GM23338 (cell line): ENCODE measurements around the gene ZNF385B. TPM values are rescaled to one million over a fixed set of nuclear protein-coding genes. Genes with fewer than 3 reads are reported as not detected.

ENCODE experiments used
- ATAC-seq: fragments of 200-7000 bp; cut with Tn5 transposase; 3 replicates; pipeline ENCODE4 v1.9.1; 2020
- DNase-seq: peaks from one replicate; pipeline ENCODE4 v3.0.0-alpha.2; 2015; ENCODE audit warnings: low spot score
- H2AFZ ChIP-seq: fragments of 200-600 bp; sonication (generic); 2 replicates; pipeline ENCODE4 v1.8.0; 2016; ENCODE audit warnings: antibody characterized with exemption, mild to moderate bottlenecking, moderate library complexity
- H3F3A ChIP-seq: fragments of 200-600 bp; sonication (generic); replicated peaks from 2 replicates; pipeline ENCODE4 v1.8.0; 2017; ENCODE audit warnings: antibody characterized with exemption, mixed run types, low read depth
- H3K27ac ChIP-seq: fragments of 200-600 bp; sonication (generic); 2 replicates; pipeline ENCODE4 v1.6.1; 2016; ENCODE audit warnings: low read depth
- H3K27me3 ChIP-seq: fragments of 200-600 bp; sonication (generic); 2 replicates; pipeline ENCODE4 v1.8.0; 2016; ENCODE audit warnings: mild to moderate bottlenecking, mixed run types, moderate library complexity; ENCODE audit not compliant: insufficient read depth
- H3K36me3 ChIP-seq: fragments of 200-600 bp; sonication (generic); 2 replicates; pipeline ENCODE4 v1.8.0; 2016; ENCODE audit warnings: mild to moderate bottlenecking; ENCODE audit not compliant: insufficient read depth
- H3K4me1 ChIP-seq: fragments of 200-600 bp; sonication (generic); 2 replicates; pipeline ENCODE4 v1.8.0; 2016; ENCODE audit warnings: mild to moderate bottlenecking, moderate library complexity; ENCODE audit not compliant: insufficient read depth
- H3K4me2 ChIP-seq: fragments of 200-600 bp; sonication (generic); 2 replicates; pipeline ENCODE4 v1.7.1; 2017; ENCODE audit warnings: mixed run types
- H3K4me3 ChIP-seq: fragments of 200-600 bp; sonication (generic); 2 replicates; pipeline ENCODE4 v1.6.1; 2016; ENCODE audit warnings: mixed run types
- H3K79me2 ChIP-seq: fragments of 200-600 bp; sonication (generic); replicated peaks from 2 replicates; pipeline ENCODE4 v1.8.0; 2017; ENCODE audit warnings: mild to moderate bottlenecking; ENCODE audit not compliant: insufficient read depth
- H3K9me2 ChIP-seq: fragments of 200-600 bp; sonication (generic); 2 replicates; pipeline ENCODE4 v1.8.0; 2017; ENCODE audit not compliant: insufficient read depth
- H4K20me1 ChIP-seq: fragments of 200-600 bp; sonication (generic); replicated peaks from 2 replicates; pipeline ENCODE4 v1.8.0; 2017; ENCODE audit warnings: mild to moderate bottlenecking; ENCODE audit not compliant: insufficient read depth
- H3K27ac Mint-ChIP-seq: 2 replicates; pipeline ENCODE4 v1.8.0; 2020; ENCODE audit warnings: inconsistent platforms, mild to moderate bottlenecking, moderate library complexity, mixed read lengths
- H3K27me3 Mint-ChIP-seq: 3 replicates; pipeline ENCODE4 v1.8.0; 2022; ENCODE audit warnings: low read depth, mild to moderate bottlenecking, moderate library complexity, mixed read lengths, inconsistent platforms; ENCODE audit not compliant: insufficient read depth, poor library complexity
- H3K36me3 Mint-ChIP-seq: 3 replicates; pipeline ENCODE4 v1.8.0; 2021; ENCODE audit warnings: low read depth, mild to moderate bottlenecking, inconsistent platforms, moderate library complexity, mixed read lengths
- H3K4me1 Mint-ChIP-seq: 3 replicates; pipeline ENCODE4 v1.8.0; 2020; ENCODE audit warnings: mild to moderate bottlenecking, inconsistent platforms, mixed read lengths
- H3K4me3 Mint-ChIP-seq: 3 replicates; pipeline ENCODE4 v1.8.0; 2021; ENCODE audit warnings: moderate library complexity, mild to moderate bottlenecking, inconsistent platforms, mixed read lengths
- H3K9me3 Mint-ChIP-seq: 3 replicates; pipeline ENCODE4 v1.8.0; 2020; ENCODE audit warnings: moderate library complexity, mild to moderate bottlenecking, inconsistent platforms, mixed read lengths
- CREB1 ChIP-seq: fragments of 250-450 bp; sonication (Bioruptor Pico); IDR thresholded peaks from 2 replicates; pipeline ENCODE4 v1.5.0; 2020; ENCODE audit warnings: low read depth, mild to moderate bottlenecking, moderate library complexity
- CTCF ChIP-seq, 2 experiments: fragments of 200-600 bp in 1 of 2; sonication (generic) in 1 of 2; conservative IDR thresholded peaks; 2 replicates each; pipeline versions ENCODE4 v1.5.1 to v1.6.1; 2016 to 2017; ENCODE audit warnings: antibody characterized with exemption in 2 of 2, low read depth in 2 of 2, mild to moderate bottlenecking in 2 of 2, moderate library complexity in 1 of 2
- ETS1 ChIP-seq: IDR thresholded peaks from 2 replicates; pipeline ENCODE4 v1.6.1; 2016; ENCODE audit warnings: antibody characterized with exemption
- EZH2 ChIP-seq: fragments of 200-600 bp; sonication (generic); IDR thresholded peaks from one replicate; pipeline ENCODE4 v1.8.0; 2017; ENCODE audit warnings: antibody characterized with exemption, mild to moderate bottlenecking, low read depth; ENCODE audit not compliant: unreplicated experiment
- EZH2phosphoT487 ChIP-seq: fragments of 200-600 bp; sonication (generic); IDR thresholded peaks from one replicate; pipeline ENCODE4 v1.8.1; 2018; ENCODE audit warnings: antibody characterized with exemption; ENCODE audit not compliant: unreplicated experiment
- JUNB ChIP-seq: IDR thresholded peaks from one replicate; pipeline ENCODE4 v1.6.1; 2016; ENCODE audit warnings: antibody characterized with exemption; ENCODE audit not compliant: unreplicated experiment
- NANOG ChIP-seq: IDR thresholded peaks from 2 replicates; pipeline ENCODE4 v1.6.1; 2016; ENCODE audit warnings: antibody characterized with exemption, borderline replicate concordance
- POLR2AphosphoS5 ChIP-seq: IDR thresholded peaks from 2 replicates; pipeline ENCODE4 v1.6.1; 2016; ENCODE audit warnings: antibody characterized with exemption, low read depth
- REST ChIP-seq: IDR thresholded peaks from one replicate; pipeline ENCODE4 v1.6.1; 2018; ENCODE audit warnings: antibody characterized with exemption; ENCODE audit not compliant: unreplicated experiment
- STAT1 ChIP-seq: IDR thresholded peaks from one replicate; pipeline ENCODE4 v1.6.1; 2016; ENCODE audit warnings: antibody characterized with exemption; ENCODE audit not compliant: unreplicated experiment
- ZNF114 ChIP-seq: fragments of 250-450 bp; sonication (Bioruptor Pico); IDR thresholded peaks from 2 replicates; pipeline ENCODE4 v1.5.0; 2020; ENCODE audit warnings: mild to moderate bottlenecking, moderate library complexity
- ZNF331 ChIP-seq: fragments of 250-450 bp; sonication (Bioruptor Pico); IDR thresholded peaks from 2 replicates; pipeline ENCODE4 v1.5.0; 2020; ENCODE audit warnings: low read depth, mild to moderate bottlenecking, moderate library complexity
- ZNF462 ChIP-seq: fragments of 250-450 bp; sonication (Bioruptor Pico); IDR thresholded peaks from 2 replicates; pipeline ENCODE4 v1.5.0; 2020; ENCODE audit warnings: mild to moderate bottlenecking, moderate library complexity
- polyA plus RNA-seq: library from polyadenylated mRNA; unstranded; fragments of >200 nt; fragmentation: Nextera tagmentation; extraction: Ambion mirVana; gene quantifications from 2 replicates; pipeline ENCODE4 v1.2.1, GENCODE V29; 2016
- total RNA-seq: library from RNA; depleted of rRNA; stranded (reverse); fragments of >200 nt; shearing (Covaris generic); gene quantifications from 2 replicates; pipeline ENCODE4 v1.2.3, GENCODE V29; 2014

Gene ZNF385B
- total and polyA plus RNA-seq, 2 experiments from 2014 or later, result 1.5 to 4.6 TPM

GRCh38 chr2:179745635-179746256 is 115.7 kb downstream of the ZNF385B start:
- Mint-ChIP-seq H3K27me3 (no peaks in the 10 kb centered on the region), H3K9me3 (no peaks in the 10 kb centered on the region), H3K27ac (no peak overlapping the region), H3K4me1 (peaks cover 10% of the 10 kb centered on the region; the same call in 2 of the 3 replicates), H3K4me3 (no peak overlapping the region), H3K36me3 (no peaks in the 10 kb centered on the region)
- ATAC-seq (no peak), DNase-seq (no peak)
- Histone ChIP-seq H3K4me2 (no peak overlapping the region), H3K9me2 (no peaks in the 10 kb centered on the region), H2AFZ (no peak overlapping the region), H3K4me1 (0 out of 2 replicates have a peak, but pooled peaks cover 3% of the 10 kb centered on the region), H3K27me3 (no peaks in the 10 kb centered on the region), H3F3A (no peaks in the 10 kb centered on the region), H3K27ac (no peak overlapping the region), H3K4me3 (no peak overlapping the region), H3K79me2 (no peaks in the 10 kb centered on the region), H4K20me1 (no peaks in the 10 kb centered on the region), H3K36me3 (no peaks in the 10 kb centered on the region)
- TF ChIP-seq REST, result no peak
- no peak for TF ChIP-seq EZH2
- no peak for TF ChIP-seq POLR2AphosphoS5
- TF ChIP-seq JUNB, result no peak
- TF ChIP-seq CREB1 (CRISPR knock-in tag), result no peak
- no peak for TF ChIP-seq CTCF (conservative IDR thresholded peaks at IDR 0.05; ENCODE audit: low read depth in 2 of 2)
- TF ChIP-seq EZH2phosphoT487, result no peak
- TF ChIP-seq ZNF462 (CRISPR knock-in tag), result no peak
- no peak for TF ChIP-seq NANOG
- TF ChIP-seq ZNF331 (CRISPR knock-in tag), result no peak
- no peak for TF ChIP-seq ETS1
- no peak for TF ChIP-seq STAT1
- TF ChIP-seq ZNF114, result no peak
